GM19099 (cell line): ENCODE measurements around the gene CCDC120.

ENCODE experiments used
- POLR2A ChIP-seq: IDR thresholded peaks from 3 replicates; pipeline ENCODE4 v1.6.1; 2011; ENCODE audit warnings: low read depth; ENCODE audit not compliant: insufficient read length; ENCODE audit errors: extremely low read depth

CCDC120 gene

GRCh38 chrX:49053223-49054072 is 5.4 kb upstream of the CCDC120 start:
- peak; percentile 44 for TF ChIP-seq POLR2A

- TF ChIP-seq POLR2A: no peak
Measured at GRCh38 chrX:49054073-49054762, 4.6 kb upstream of the CCDC120 start.

- TF ChIP-seq POLR2A: no peak
Measured at GRCh38 chrX:49059201-49059600, 402 bp downstream of the CCDC120 start.

GRCh38 chrX:49059681-49060085 is 884 bp downstream of the CCDC120 start:
- TF ChIP-seq POLR2A: no peak

- no peak for TF ChIP-seq POLR2A
Measured at GRCh38 chrX:49060914-49061313, 2.1 kb downstream of the CCDC120 start.

- no peak for TF ChIP-seq POLR2A
Measured at GRCh38 chrX:49061490-49061889, 2.7 kb downstream of the CCDC120 start.

GRCh38 chrX:49061916-49062315 is 3.1 kb downstream of the CCDC120 start:
- TF ChIP-seq POLR2A: no peak

GRCh38 chrX:49063715-49064114 is 4.9 kb downstream of the CCDC120 start:
- TF ChIP-seq POLR2A: no peak

- no peak for TF ChIP-seq POLR2A
Measured at GRCh38 chrX:49064303-49064702, 5.5 kb downstream of the CCDC120 start.

DNA sequence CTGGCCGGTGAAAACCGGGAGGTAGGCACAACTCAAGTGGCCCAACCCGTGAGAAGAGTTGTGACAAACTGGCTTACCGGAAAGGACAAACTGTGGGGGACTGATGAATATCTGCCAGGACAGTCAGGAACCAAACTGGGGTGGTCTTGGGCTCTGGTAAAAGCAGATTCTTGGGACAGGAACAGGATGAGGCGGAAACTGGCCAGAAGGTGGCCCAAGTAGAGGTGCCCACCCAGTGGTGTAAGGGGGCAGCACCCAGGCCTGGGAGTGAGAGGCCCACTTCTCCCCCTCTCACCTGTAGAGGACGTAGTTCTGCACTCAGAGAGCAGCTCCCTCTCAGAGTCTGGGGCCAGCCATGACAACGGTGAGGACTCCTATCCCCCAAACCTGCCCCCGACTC is 5.9 kb downstream of the CCDC120 start:
- no peak for TF ChIP-seq POLR2A

DNA sequence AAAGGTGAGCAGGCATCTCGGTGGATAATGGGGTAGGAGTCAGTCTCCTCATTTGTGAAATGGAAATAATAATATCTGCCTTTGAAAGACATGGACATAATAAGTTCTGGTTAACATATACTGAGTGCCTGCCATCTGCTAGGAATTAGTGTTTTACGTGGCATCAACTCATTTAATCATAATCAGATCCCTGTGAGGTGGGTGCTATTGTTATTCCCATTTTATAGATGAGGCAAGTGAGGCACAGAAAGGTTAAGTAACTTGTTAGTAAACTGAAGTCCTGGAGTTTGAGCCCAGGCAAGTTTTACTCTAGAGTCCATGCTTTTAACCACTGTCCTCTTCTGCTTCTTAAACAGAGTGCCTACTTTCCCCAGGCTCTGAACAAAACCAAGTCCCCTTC is 7.5 kb downstream of the CCDC120 start:
- TF ChIP-seq POLR2A: no peak

- TF ChIP-seq POLR2A: no peak
Measured at GRCh38 chrX:49066690-49067089, 7.9 kb downstream of the CCDC120 start.

DNA sequence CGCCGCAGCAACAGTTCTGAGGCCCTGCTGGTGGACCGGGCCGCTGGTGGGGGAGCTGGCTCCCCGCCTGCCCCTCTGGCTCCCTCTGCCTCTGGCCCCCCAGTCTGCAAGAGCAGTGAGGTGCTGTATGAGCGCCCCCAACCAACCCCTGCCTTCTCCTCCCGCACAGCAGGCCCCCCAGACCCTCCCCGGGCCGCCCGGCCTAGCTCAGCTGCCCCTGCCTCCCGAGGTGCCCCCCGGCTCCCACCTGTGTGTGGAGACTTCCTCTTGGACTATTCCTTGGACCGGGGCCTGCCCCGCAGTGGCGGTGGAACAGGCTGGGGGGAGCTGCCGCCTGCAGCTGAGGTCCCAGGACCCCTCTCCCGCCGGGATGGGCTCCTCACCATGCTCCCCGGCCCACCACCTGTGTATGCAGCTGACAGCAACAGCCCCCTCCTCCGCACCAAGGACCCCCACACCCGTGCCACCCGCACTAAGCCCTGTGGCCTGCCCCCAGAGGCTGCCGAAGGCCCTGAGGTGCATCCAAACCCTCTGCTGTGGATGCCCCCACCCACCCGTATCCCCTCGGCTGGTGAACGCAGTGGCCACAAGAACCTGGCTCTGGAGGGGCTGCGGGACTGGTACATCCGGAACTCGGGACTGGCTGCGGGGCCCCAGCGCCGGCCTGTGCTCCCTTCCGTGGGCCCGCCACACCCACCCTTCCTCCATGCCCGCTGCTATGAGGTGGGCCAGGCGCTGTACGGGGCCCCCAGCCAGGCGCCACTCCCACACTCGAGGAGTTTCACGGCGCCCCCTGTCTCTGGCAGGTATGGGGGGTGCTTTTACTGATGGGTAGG is 8.7 kb downstream of the CCDC120 start:
- no peak for TF ChIP-seq POLR2A

DNA sequence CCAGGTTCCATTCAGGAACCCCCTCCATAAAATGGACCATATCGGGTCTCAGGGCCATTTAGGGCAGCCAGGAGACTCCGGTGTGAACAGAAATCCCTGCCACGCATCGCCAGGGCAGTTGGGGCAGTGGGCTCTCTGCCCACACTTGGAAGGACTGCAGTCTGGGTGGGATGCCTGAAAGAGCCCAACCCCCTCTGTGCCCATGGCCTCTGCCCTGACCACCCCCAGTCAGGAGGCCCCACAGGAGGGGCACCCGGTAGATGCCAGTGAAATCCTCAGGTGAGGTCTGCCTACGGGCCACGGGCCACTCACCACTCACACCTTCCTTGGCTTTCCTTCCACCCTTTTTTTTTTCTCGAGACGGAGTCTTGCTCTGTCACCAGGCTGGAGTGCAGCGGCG is 10.2 kb downstream of the CCDC120 start:
- no peak for TF ChIP-seq POLR2A

DNA sequence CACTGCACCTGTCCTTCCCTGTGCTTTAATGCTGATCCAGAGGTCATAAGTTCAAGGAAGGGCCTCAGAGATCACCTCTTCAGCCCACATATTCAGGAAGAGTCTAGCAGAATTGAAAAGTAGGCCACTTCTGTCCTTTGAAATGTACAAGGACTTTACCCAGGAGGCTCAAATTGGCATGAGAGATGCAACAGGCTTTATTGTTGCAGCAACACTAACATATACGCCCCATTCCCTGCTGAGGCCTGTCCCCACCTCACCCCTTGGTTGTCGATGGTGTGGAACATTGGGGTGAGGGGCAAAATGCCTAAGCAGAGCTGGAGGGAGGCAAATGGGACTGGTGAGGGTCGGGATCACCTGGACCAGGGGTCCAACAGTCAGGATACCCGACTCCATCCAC is 12.2 kb downstream of the CCDC120 start:
- TF ChIP-seq POLR2A: no peak

DNA sequence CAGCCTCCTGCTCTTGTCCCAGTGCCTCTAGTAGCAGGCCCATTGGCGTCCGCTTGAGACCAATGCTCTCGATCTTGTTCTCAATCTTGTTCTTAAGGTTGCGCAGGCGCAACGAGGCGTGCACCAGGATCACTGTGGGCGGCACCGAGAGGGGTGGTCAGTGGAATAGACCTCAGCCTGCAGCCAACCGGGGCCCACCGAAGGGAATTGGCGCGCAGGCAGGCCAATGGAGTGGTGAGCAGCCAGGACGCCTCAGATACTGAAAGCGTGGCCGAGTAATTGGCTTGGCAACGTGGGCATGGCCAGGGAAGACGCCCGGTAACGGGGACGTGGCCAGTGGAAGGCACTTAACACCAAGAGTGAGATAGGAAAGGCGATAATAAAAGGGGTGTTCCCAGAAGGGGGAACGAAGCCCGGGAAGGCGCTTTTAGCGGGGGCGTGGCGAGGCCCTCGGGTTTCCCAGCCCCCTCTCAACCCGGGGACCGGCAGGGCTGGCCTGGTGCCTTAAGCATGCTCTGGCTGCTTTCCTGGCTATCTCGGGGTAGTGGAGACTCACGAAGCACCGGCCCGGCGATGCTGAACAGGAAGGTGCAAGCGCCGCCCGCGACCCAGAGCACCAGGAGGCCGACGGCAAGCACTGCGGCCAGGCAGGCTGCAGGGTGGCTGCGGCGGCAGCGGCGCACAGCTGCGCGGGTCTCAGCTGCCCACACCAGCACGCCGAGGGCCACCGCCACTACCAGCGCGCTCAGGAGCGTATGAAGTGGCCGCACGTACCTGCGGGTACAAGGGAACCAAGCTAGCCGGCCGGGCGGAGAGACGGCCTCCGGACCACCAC is 13.3 kb downstream of the CCDC120 start:
- no peak for TF ChIP-seq POLR2A
